ENCODE results near the gene NDUFS5.
"Not testable (repeated sequence)": the region's sequence is repeated elsewhere in the genome, so short reads cannot be mapped to it uniquely, and the experiment has no call there.

Gene NDUFS5

GRCh38 chr1:39006726-39007645 lies 19.2 kb upstream of the NDUFS5 start:
- no peak overlapping the region for H3K4me3 ChIP-seq (ENCODE audit: low read depth, low read length)
- no peak for DNase-seq (ENCODE audit: low read depth)

DNA sequence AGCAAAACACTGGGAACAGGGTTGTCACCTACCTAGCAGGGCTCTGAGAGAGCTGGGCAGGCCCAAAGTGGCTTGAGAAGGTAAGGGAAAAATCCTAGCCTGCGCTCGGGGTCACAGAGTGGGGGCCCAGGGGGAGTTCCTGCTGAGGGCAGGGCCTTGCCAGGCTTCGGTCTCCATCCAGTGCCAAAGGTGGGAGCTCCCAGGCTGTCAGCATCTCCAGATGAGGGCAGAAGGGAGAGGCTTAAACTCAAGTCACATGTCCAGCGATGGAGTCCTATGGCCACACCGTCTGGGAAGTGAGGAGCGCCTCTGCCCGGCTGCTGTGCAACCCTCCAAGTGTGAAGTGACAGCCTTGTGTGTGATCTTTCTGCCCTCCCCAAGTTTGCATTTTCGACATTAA lies 11.2 kb upstream of the NDUFS5 start:
- not testable (repeated sequence) for DNase-seq (ENCODE audit: low read depth); H3K4me3 ChIP-seq (ENCODE audit: low read depth, low read length)

DNA sequence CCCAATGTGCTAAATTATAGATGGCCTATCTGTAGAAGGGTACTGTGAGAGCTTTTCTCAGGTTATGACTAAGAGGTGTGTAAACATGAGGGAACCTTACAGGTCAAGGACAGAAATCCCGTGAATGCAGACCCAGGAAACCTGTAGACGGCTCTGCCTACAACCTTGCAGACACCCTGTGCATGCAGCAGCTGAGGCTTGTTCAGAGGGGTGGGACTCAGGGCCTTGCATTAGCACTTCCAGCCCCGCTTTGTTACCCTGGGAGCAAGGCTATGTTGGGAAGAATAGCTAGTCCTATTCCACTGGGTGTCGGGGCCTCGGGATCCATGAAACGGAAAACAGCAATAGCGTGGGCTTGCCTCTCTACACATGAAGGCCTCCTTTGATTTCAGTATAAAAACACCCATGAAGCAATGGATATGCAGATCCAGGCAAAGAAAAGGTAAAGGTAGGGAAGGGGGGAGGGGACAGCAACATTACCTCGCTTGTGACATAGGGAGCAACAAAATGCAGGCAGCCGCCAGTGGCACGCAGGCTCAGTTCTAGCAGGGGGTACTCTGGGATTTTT lies 9.5 kb upstream of the NDUFS5 start:
- no peak overlapping the region for H3K4me3 ChIP-seq (ENCODE audit: low read depth, low read length)
- no peak for DNase-seq (ENCODE audit: low read depth)

- no peak for DNase-seq (ENCODE audit: low read depth)
- no peak overlapping the region for H3K4me3 ChIP-seq (ENCODE audit: low read depth, low read length)
Observed at GRCh38 chr1:39017266-39017665, 8.9 kb upstream of the NDUFS5 start.

- DNase-seq (ENCODE audit: low read depth); H3K4me3 ChIP-seq (ENCODE audit: low read depth, low read length): not testable (repeated sequence)
Observed at GRCh38 chr1:39020494-39020893, 5.7 kb upstream of the NDUFS5 start.

DNA sequence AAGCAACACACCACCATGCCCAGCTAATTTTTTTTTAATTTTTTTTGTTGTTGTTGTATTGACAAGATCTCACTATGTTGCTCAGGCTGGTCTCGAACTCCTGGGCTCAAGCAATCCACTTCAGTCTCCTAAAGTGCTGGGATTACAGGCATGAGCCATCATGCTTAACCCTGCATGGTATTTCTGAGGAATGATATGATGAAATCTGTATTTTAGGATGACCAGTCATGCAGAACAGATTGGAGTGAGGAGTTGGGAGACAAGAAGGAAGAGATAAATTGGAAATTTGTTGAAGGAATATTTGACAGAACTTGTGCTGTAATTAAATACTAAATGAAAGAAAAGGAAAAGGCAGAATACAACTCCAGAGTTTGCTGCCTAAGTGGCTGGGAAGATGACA lies 4.7 kb upstream of the NDUFS5 start:
- DNase-seq (ENCODE audit: low read depth) = no peak
- no peak overlapping the region for H3K4me3 ChIP-seq (ENCODE audit: low read depth, low read length)

- no peak for DNase-seq (ENCODE audit: low read depth)
- no peak overlapping the region for H3K4me3 ChIP-seq (ENCODE audit: low read depth, low read length)
Observed at GRCh38 chr1:39023140-39023539, 3.0 kb upstream of the NDUFS5 start.

DNA sequence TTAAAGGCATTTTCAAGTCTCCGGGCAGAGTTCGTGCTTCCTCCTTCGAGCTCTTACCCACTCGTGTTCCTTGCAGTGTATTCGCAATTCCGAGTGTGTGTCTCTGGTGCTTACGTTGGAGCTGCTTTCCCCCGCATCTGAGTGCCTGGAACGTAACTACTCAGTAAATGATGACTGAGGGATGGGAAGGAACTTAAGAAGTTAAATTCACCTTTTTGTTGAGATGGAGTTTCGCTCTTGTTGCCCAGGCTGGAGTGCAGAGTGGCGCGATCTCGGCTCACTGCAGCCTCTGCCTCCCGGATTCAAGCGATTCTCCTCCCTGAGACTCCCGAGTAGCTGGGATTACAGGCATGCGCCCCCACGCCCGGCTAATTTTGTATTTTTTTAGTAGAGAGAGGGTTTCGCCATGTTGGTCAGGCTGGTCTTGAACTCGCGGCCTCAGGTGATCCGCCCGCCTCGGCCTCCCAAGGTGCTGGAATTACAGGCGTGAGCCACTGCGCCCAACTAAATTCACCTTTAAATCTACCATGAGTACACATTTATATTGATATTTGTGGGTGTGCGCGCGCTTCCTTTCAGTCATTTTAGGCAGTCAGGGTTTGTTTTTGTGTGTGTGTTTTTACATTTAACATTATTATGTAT lies 837 bp downstream of the NDUFS5 start:
- no peak for DNase-seq (ENCODE audit: low read depth)
- peak overlapping the region; percentile 90 for H3K4me3 ChIP-seq (ENCODE audit: low read depth, low read length)

DNA sequence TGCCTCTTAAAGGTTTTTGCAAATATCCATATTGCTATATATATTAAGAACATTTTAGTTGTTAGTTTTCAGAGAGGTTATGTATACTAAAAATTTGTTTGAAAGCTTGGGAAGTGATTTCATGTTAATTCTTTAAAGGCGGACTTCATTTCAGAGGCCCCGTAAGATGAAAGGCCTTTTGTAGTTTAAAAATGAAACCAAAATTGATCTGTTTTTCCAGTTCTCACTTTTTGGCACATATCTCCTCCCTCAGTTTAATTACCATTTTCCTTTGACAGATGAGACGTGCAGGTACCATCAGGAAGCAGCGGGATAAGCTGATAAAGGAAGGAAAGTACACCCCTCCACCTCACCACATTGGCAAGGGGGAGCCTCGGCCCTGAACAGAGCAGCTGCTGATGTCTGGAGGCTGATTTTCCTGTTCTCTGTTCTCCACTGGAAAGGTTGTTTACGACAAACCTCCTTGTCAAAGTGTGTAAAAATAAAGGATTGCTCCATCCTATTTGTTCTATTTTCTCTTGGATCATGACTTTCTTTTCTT lies 8.0 kb downstream of the NDUFS5 start:
- DNase-seq (ENCODE audit: low read depth) = no peak
- H3K4me3 ChIP-seq (ENCODE audit: low read depth, low read length) = no peak overlapping the region

GRCh38 chr1:39036678-39037077 lies 10.5 kb downstream of the NDUFS5 start:
- no peak for DNase-seq (ENCODE audit: low read depth)
- no peak overlapping the region for H3K4me3 ChIP-seq (ENCODE audit: low read depth, low read length)

GRCh38 chr1:39043513-39043912 lies 17.4 kb downstream of the NDUFS5 start:
- no peak overlapping the region for H3K4me3 ChIP-seq (ENCODE audit: low read depth, low read length)
- DNase-seq (ENCODE audit: low read depth) = no peak

GRCh38 chr1:39044762-39045161 lies 18.6 kb downstream of the NDUFS5 start:
- DNase-seq (ENCODE audit: low read depth) = no peak

GRCh38 chr1:39045231-39045630 lies 19.1 kb downstream of the NDUFS5 start:
- no peak overlapping the region for H3K4me3 ChIP-seq (ENCODE audit: low read depth, low read length)
- no peak for DNase-seq (ENCODE audit: low read depth)

More at GRCh38 chr1:39044762-39045161, 18.6 kb downstream of the NDUFS5 start:
- H3K4me3 ChIP-seq (ENCODE audit: low read depth, low read length) = no peak overlapping the region

- H3K4me3 ChIP-seq (ENCODE audit: low read depth, low read length) = no peak overlapping the region
- DNase-seq (ENCODE audit: low read depth) = no peak
Observed at GRCh38 chr1:39046613-39047210, 20.6 kb downstream of the NDUFS5 start.

DNA sequence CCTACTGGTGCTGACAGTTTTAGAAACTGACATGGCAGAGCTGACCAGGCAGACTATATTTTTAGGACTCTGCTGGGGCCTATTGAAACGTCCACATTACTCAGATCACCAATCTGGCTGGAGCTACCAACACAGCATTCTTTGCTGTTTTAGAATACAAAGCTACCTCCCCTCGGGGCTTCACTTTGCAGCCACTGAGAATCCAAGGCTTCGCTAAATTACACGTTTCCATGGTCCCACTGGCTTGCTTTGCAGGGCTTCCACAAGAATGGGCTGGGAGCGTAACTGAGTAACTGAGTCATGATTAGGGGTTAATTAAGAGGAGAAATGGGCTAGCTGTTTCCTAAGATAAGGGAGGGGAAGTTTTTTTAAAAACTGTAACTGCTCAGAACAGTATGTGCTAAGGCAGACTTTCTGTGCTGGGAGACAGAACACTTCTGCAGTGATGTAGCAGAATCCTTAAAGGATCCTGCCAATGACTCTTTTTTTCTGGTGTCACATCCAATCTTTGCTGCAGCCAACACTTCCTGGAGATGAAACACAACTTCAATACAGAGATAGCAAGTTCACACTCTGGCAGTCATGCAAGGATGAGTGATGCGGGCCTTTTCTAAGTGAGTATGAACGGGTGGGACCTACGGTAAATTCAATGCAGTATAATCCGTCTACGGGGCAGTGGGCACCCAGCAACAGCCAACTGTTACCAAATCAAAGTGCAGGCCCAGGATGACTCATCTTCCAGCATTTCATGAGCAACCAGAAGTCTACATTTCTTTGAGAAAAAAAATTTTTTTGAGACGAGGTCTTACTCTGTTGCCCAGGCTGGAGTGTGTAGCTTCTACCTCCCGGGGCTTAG lies 21.5 kb downstream of the NDUFS5 start:
- peak; percentile 81 for DNase-seq (ENCODE audit: low read depth)
- H3K4me3 ChIP-seq (ENCODE audit: low read depth, low read length) = no peak overlapping the region

GRCh38 chr1:39048745-39049370 lies 22.7 kb downstream of the NDUFS5 start:
- no peak for DNase-seq (ENCODE audit: low read depth)
- H3K4me3 ChIP-seq (ENCODE audit: low read depth, low read length) = no peak overlapping the region

- no peak for DNase-seq (ENCODE audit: low read depth)
Observed at GRCh38 chr1:39050001-39050400, 23.9 kb downstream of the NDUFS5 start.

DNA sequence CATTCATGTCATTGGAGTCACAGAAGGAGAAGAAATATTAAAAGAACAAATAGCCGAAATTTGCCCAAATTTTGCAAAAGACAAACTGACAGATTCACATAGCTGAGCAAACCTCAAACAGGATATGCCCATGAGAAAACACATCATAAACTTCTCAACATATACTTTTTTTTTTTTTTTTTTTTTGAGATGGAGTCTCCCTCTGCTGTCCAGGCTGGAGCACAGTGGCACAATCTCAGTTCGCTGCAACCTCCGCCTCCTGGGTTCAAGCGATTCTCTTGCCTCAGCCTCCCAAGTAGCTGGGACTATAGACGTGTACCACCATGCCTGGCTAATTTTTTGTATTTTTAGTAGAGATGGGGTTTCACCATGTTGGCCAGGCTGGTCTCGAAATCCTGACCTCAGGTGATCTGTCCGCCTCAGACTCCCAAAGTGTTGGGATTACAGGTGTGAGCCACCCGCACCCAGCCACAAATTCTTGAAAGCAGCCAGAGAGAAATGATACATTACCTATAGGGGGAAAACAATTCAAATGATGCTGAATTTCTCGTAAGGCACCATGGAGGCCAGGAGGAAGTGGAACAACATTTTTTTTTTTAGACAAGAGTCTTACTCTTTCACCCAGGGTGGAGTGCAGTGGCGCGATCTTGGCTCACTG lies 25.2 kb downstream of the NDUFS5 start:
- not testable (repeated sequence) for H3K4me3 ChIP-seq (ENCODE audit: low read depth, low read length); DNase-seq (ENCODE audit: low read depth)

More at GRCh38 chr1:39050001-39050400, 23.9 kb downstream of the NDUFS5 start:
- H3K4me3 ChIP-seq (ENCODE audit: low read depth, low read length) = no peak overlapping the region
